ENCODE measurements around the gene JARID2.

DNA sequence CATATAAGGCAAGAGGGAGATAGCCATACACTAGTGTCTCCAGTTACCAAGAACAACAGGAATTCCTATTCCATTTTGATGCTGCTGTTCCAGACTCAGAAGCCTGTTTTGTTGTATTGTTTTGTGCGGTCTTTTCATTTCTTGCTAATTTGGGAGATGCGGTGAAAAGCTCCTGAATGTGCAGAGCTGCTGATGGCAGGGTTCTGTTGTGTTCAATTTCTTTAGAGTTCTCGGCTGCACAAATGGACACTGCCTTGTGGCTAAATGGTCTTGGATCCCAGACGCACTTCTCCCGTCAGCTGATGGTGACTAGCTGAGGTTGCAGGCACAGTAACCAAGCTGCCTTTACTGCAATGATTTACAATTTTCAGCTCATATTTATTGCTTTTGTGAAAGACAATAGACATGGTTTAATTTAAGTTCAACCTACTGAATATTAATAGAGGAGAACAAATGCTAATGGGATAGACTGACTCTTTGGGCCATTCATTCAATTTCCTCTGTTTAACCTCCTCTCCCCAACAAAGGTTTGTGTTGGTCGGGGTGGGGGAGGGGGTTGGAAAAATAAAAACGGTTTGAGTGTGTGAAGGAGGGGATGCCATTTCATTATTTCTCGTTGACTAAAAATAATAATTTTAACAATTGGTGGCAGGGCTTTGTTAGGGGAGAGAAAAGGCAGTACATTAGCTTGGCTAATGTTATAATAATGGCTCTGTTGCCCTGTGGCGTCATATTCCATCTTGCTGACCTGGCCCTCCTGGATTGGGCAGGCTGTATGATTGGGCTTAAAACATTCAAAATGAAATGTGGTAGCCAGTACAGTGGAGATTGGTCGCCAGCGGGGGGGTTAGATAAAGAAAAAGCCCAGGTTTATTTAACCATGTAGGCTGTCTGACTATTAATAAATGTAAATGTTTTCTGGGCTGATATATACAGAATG is 159.5 kb downstream of the JARID2 start:
- TF ChIP-seq, protein P1, sequence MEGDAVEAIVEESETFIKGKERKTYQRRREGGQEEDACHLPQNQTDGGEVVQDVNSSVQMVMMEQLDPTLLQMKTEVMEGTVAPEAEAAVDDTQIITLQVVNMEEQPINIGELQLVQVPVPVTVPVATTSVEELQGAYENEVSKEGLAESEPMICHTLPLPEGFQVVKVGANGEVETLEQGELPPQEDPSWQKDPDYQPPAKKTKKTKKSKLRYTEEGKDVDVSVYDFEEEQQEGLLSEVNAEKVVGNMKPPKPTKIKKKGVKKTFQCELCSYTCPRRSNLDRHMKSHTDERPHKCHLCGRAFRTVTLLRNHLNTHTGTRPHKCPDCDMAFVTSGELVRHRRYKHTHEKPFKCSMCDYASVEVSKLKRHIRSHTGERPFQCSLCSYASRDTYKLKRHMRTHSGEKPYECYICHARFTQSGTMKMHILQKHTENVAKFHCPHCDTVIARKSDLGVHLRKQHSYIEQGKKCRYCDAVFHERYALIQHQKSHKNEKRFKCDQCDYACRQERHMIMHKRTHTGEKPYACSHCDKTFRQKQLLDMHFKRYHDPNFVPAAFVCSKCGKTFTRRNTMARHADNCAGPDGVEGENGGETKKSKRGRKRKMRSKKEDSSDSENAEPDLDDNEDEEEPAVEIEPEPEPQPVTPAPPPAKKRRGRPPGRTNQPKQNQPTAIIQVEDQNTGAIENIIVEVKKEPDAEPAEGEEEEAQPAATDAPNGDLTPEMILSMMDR (conservative IDR thresholded peaks at IDR 0.05; ENCODE audit: low read length), result no peak
- TF ChIP-seq EZH2phosphoT487 (IDR thresholded peaks at IDR 0.05; ENCODE audit: borderline replicate concordance, low read depth, low read length), result no peak
